Cardiac muscle cell (in vitro differentiated cells and primary cell): ENCODE measurements around the gene PML. TPM values are rescaled to one million over a fixed set of nuclear protein-coding genes. Genes with fewer than 3 reads are reported as not detected.
"Not testable (repeated sequence)": the region's sequence is repeated elsewhere in the genome, so short reads cannot be mapped to it uniquely, and the experiment has no call there.

Experiments used
- DNase-seq, 2 donors: peaks; one replicate each; pipeline versions ENCODE4 v3.0.0 to v3.0.0-alpha.2; 2010 to 2017; ENCODE audit warnings: low read depth in 1 of 2, low spot score in 1 of 2
- H3K27ac ChIP-seq: fragments of 200-600 bp; sonication (generic); 2 replicates; pipeline ENCODE4 v1.5.1; 2016
- H3K27me3 ChIP-seq: fragments of 200-600 bp; sonication (generic); 2 replicates; pipeline ENCODE4 v1.6.0; 2016; ENCODE audit warnings: control low read depth
- H3K36me3 ChIP-seq: fragments of 200-600 bp; sonication (generic); 2 replicates; pipeline ENCODE4 v1.5.1; 2016; ENCODE audit warnings: control low read depth
- H3K4me1 ChIP-seq: fragments of 200-600 bp; sonication (generic); 2 replicates; pipeline ENCODE4 v1.8.1; 2017; ENCODE audit warnings: low read depth, mild to moderate bottlenecking, mixed run types
- H3K4me3 ChIP-seq: fragments of 200-600 bp; sonication (generic); 2 replicates; pipeline ENCODE4 v1.5.1; 2016; ENCODE audit warnings: mild to moderate bottlenecking
- H3K9me3 ChIP-seq: fragments of 200-600 bp; sonication (generic); 2 replicates; pipeline ENCODE4 v1.5.1; 2017; ENCODE audit warnings: low read depth, mild to moderate bottlenecking, control low read depth
- CTCF ChIP-seq: IDR thresholded peaks from 2 replicates; pipeline ENCODE4 v1.5.1; 2012; ENCODE audit warnings: low read depth, mild to moderate bottlenecking, low read length
- polyA plus RNA-seq: library from polyadenylated mRNA; unstranded; fragments of >200 nt; fragmentation: Nextera tagmentation; extraction: Ambion mirVana; gene quantifications from 2 replicates; pipeline ENCODE4 v1.2.1, GENCODE V29; 2016
- total RNA-seq: library from RNA; depleted of rRNA; stranded (reverse); fragments of >200 nt; gene quantifications from 2 replicates; pipeline ENCODE4 v1.2.3, GENCODE V29; 2016

The PML gene
- total and polyA plus RNA-seq, 2 experiments from 2014 or later: 21.9 to 40.4 TPM

DNA sequence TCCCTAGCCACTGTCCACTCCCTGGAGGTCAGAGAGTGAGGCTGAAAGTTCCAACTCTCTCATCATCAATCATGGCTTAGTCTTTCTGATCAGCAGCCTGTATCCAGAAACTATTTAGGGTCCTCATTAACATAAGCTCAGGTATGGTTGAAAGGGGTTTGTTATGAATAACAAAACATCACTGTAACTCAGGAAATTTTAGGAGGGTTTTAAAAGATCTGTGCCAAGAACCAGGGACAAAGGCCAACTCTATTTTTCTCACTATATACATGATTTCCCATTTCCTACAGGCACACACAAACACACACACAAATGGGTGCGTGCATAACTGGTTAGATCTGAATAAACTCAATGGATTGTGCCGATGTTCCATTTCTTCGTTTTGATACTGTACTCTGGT lies 26.1 kb upstream of the PML start:
- no peak overlapping the region for H3K27ac ChIP-seq
- no peaks in the 10 kb centered on the region for H3K9me3 ChIP-seq
- no peaks in the 10 kb centered on the region for H3K27me3 ChIP-seq
- H3K4me3 ChIP-seq: no peak overlapping the region
- no peak for DNase-seq
- TF ChIP-seq CTCF: no peak
- peaks cover 9% of the 10 kb centered on the region for H3K4me1 ChIP-seq
- no peaks in the 10 kb centered on the region for H3K36me3 ChIP-seq

- TF ChIP-seq CTCF: no peak
- Histone ChIP-seq H3K36me3 (no peaks in the 10 kb centered on the region), H3K4me3 (no peak overlapping the region), H3K4me1 (peaks cover 9% of the 10 kb centered on the region), H3K27me3 (no peaks in the 10 kb centered on the region), H3K9me3 (no peaks in the 10 kb centered on the region), H3K27ac (no peak overlapping the region)
- no peak for DNase-seq
Measured at GRCh38 chr15:73969151-73969759, 25.3 kb upstream of the PML start.

- no peaks in the 10 kb centered on the region for H3K36me3 ChIP-seq
- TF ChIP-seq CTCF: peak; percentile 90
- no peaks in the 10 kb centered on the region for H3K4me1 ChIP-seq
- no peak overlapping the region for H3K27ac ChIP-seq
- DNase-seq: peak; percentile 88 to 90
- H3K9me3 ChIP-seq: no peaks in the 10 kb centered on the region
- H3K27me3 ChIP-seq: peaks cover 7% of the 10 kb centered on the region
- H3K4me3 ChIP-seq: no peak overlapping the region
Measured at GRCh38 chr15:73972984-73973682, 21.4 kb upstream of the PML start.

DNA sequence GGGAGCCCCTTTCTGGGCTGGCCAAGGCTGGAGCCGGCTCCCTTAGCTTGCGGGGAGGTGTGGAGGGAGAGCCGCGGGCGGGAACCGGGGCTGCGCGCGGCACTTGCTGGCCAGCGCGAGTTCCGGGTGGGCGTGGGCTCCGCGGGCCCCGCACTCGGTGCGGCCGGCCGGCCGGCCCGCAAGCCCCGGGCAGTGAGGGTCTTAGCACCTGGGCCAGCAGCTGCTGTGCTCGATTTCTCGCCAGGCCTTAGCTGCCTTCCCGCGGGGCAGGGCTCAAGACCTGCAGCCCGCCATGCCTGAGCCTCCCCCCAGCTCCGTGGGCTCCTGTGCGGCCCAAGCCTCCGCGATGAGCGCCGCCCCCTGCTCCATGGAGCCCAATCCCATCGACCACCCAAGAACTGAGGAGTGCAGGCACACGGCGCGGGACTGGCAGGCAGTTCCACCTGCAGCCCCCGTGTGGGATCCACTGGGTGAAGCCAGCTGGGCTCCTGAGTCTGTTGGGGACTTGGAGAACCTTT lies 20.8 kb upstream of the PML start:
- not testable (repeated sequence) for H3K4me3 ChIP-seq, H3K27me3 ChIP-seq, H3K27ac ChIP-seq, H3K36me3 ChIP-seq, H3K9me3 ChIP-seq, H3K4me1 ChIP-seq, DNase-seq

DNA sequence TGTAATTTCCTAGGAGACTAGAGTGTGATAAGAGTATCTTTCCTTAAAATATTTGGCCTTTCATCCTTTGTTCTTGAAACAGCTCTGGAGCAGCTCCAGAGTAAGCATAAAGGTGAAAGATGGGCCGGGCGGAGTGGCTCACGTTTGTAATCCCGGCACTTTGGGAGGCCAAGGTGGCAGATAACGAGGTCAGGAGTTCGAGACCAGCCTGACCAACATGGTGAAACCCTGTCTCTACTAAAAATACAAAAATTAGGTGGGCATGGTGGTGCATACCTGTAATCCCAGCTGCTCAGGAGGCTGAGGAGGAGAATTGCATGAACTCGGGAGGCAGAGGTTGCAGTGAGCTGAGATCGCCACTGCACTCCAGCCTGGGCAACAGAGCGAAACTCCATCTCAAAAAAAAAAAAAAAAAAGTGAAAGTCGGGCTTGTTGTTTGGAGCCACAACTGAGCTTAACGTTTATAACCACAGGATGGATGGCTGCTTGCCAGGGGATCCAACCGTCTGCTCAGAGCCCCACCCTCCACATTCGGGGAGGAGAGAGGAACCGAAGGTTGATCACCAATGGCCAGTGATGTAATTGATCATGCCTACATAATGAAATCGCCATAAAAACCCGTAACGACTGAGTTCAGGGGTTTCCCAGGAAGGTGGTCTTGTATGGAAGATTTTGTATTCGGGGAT lies 18.9 kb upstream of the PML start:
- DNase-seq: peak in 1 of 2 donors; percentile 63
- H3K9me3 ChIP-seq, H3K27me3 ChIP-seq, H3K27ac ChIP-seq, H3K4me3 ChIP-seq, H3K36me3 ChIP-seq, H3K4me1 ChIP-seq: not testable (repeated sequence)

DNA sequence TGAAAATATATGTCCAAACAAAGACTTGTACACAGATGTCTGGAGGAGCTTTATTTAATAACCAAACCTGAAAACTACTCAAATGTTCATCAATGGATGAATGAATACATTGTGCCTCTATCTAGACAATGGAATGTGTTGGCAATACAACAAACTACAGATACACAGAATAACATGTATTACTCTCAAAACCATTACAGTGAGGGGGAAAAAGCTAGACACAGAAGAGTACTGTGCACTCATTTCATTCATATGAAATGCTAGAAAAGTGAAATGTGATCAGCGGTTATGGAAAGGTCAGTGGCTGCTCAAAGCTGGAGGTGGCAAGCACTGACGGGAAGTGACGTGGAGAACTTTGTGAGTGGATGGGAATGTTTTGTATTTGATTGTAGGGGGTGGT lies 15.6 kb upstream of the PML start:
- DNase-seq: no peak
- H3K27me3 ChIP-seq: peaks cover 7% of the 10 kb centered on the region
- no peak overlapping the region for H3K27ac ChIP-seq
- TF ChIP-seq CTCF: no peak
- no peaks in the 10 kb centered on the region for H3K9me3 ChIP-seq
- H3K36me3 ChIP-seq: no peaks in the 10 kb centered on the region
- no peak overlapping the region for H3K4me3 ChIP-seq
- peaks cover 9% of the 10 kb centered on the region for H3K4me1 ChIP-seq
